Measurements from ENCODE around the gene FANCC. TPM values are rescaled to one million over a fixed set of nuclear protein-coding genes. Genes with fewer than 3 reads are reported as not detected.
A peak's percentile ranks its signal among the peaks of the same experiment; 100 is the strongest.

FANCC gene
- total RNA-seq, 6 experiments from 2014 or later, result 4.7 to 7.1 (median 5.7) TPM

DNA sequence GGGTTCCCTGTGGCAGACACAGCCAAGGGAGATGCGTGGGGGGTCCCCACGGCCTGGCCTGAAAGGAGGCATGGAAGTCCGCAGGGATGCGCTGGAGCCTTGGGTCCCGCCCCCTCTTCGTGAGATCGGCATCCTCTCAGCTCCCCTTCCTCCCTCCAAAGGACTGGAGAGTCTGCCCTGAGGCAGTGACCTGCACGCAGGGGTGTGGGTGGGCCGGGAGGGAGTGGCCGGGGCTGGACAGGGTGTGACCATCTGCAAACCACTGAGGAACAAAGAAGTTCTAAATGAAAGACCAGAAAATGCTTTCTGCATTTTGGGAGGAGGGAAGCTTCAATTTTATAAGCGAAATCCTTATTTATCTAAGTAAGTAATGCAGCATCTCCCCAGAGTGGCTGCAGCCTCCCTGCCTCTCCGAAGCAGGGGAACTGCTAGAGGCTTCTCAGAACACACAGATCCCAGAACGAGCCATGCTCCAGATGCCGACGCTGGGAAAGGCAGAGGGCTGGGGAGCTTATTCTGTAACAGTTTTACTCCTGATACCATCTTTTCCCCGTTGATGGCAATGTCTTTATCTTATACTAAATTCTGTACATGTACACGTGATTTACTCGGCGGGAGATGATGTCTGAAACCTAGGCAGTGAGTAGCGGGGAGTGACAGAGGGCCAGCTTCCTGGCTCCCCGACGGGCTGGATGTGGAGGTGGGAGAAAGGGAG lies 221.7 kb downstream of the FANCC start:
- TF ChIP-seq, protein P1, sequence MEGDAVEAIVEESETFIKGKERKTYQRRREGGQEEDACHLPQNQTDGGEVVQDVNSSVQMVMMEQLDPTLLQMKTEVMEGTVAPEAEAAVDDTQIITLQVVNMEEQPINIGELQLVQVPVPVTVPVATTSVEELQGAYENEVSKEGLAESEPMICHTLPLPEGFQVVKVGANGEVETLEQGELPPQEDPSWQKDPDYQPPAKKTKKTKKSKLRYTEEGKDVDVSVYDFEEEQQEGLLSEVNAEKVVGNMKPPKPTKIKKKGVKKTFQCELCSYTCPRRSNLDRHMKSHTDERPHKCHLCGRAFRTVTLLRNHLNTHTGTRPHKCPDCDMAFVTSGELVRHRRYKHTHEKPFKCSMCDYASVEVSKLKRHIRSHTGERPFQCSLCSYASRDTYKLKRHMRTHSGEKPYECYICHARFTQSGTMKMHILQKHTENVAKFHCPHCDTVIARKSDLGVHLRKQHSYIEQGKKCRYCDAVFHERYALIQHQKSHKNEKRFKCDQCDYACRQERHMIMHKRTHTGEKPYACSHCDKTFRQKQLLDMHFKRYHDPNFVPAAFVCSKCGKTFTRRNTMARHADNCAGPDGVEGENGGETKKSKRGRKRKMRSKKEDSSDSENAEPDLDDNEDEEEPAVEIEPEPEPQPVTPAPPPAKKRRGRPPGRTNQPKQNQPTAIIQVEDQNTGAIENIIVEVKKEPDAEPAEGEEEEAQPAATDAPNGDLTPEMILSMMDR (IDR thresholded peaks at IDR 0.05), result no peak
- no peak overlapping the region for H3K27ac Mint-ChIP-seq
- peaks cover 51% of the 10 kb centered on the region for H3K4me1 Mint-ChIP-seq (ENCODE audit: low read depth)
- H3K4me3 Mint-ChIP-seq, result no peak overlapping the region; the same call in 1 of the 2 replicates
- H3K9me3 Mint-ChIP-seq, result no peaks in the 10 kb centered on the region; the same call in 1 of the 2 replicates
- peaks cover 30% of the 10 kb centered on the region for H3K27me3 Mint-ChIP-seq (ENCODE audit: insufficient read depth)
- no peak for DNase-seq
- H3K36me3 Mint-ChIP-seq (ENCODE audit: low read depth), result peaks cover 34% of the 10 kb centered on the region; the same call in 1 of the 2 replicates

DNA sequence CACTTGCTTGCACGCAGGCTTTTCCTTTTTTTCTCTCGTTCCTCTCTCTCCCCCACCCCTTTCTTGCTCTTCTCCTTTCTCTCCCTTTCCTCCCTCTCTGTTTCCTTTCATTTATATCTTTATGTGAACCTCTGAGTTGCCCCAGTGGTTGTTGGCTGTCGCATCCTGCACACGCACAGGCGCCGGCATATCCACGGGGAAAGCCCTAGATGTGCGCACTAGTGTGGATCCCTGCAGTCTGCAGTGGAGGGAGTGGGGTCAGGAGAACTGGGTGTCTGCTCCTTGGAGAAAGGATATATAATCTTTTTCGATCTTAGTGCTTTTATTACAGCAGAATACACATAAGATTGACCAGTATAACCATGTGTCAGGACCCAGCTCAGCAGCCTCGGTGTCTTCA lies 223.5 kb downstream of the FANCC start:
- Mint-ChIP-seq H3K36me3 (ENCODE audit: low read depth) (peaks cover 34% of the 10 kb centered on the region; the same call in 1 of the 2 replicates), H3K27ac (peak overlapping the region; percentile 38; the same call in 1 of the 2 replicates), H3K27me3 (ENCODE audit: insufficient read depth) (peaks cover 33% of the 10 kb centered on the region)

DNA sequence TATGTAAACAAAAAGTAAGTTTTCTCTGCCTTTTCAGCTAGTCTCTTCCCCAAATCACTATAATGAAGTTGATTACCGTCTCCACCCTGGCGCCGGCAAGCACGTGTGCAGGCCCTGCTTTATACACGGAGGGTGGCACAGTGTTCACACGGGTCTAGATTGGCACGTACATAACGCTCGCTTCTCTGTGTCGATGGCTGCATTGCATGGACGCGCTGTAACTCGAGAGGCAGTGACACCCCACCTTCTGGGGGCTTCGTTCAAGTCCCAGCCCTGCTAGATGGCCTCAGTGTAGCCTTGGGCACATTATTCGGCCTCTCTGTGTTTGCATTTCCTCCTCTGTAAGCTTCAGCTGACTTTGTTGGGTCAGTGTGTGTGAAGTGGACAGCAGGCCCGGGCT lies 223.9 kb downstream of the FANCC start:
- Mint-ChIP-seq H3K4me1 (ENCODE audit: low read depth) (peaks cover 34% of the 10 kb centered on the region), H3K4me3 (no peak overlapping the region), H3K27me3 (ENCODE audit: insufficient read depth) (peaks cover 31% of the 10 kb centered on the region), H3K9me3 (no peaks in the 10 kb centered on the region; the same call in 1 of the 2 replicates), H3K27ac (peak overlapping the region; percentile 38; the same call in 1 of the 2 replicates), H3K36me3 (ENCODE audit: low read depth) (peaks cover 34% of the 10 kb centered on the region)
- no peak for DNase-seq
- TF ChIP-seq, protein P1 (IDR thresholded peaks at IDR 0.05), result no peak

More for the DNA sequence above, 223.5 kb downstream of the FANCC start:
- TF ChIP-seq, protein P1 (IDR thresholded peaks at IDR 0.05), result no peak
- H3K4me3 Mint-ChIP-seq, result no peak overlapping the region; the same call in 1 of the 2 replicates
- H3K4me1 Mint-ChIP-seq (ENCODE audit: low read depth), result peaks cover 37% of the 10 kb centered on the region
- no peaks in the 10 kb centered on the region; the same call in 1 of the 2 replicates for H3K9me3 Mint-ChIP-seq
- DNase-seq, result no peak

DNA sequence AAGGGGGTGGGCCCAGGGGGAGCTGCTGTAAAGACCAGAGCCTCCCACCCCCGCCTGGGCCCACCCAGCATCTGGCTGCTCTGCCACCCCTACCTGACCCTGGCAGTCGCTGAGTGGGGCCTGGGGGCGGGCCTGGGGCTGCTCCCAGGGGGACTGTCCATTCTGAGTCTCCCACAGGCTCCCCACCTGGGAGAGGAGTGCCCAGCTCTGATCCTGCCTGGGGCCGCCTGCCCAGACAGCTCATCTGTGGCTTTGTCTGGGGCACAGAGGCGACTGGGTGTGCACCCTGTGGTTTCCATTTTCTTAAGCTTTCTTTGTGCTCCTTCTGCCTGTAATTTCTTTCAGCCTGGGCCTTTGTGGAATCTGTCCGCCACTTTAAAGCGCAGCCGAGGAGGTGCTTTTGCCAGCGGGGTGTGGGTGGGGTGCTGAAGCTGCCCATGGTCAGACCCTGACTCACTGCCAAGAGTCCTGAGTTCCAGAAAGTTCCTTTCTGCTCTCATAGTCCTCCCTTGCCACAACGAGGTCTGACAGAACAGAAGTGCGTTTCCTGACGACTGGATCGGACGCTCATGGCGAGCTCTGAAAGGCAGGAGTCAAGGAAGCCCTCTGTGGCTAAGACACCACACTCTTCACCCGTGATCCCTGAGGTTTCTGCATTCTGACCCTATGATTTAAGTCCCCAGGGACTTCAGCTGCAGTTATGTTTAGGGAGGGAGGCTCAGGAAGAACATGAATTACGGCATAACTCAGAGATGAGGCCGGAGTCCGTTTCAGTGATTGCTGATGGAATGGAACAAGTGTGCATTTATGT lies 225.0 kb downstream of the FANCC start:
- peak overlapping the region; percentile 32; the same call in 1 of the 2 replicates for H3K4me3 Mint-ChIP-seq
- DNase-seq, result peak; percentile 42
- TF ChIP-seq, protein P1 (IDR thresholded peaks at IDR 0.05), result no peak
- peaks cover 35% of the 10 kb centered on the region for H3K36me3 Mint-ChIP-seq (ENCODE audit: low read depth)
- no peaks in the 10 kb centered on the region; the same call in 1 of the 2 replicates for H3K9me3 Mint-ChIP-seq
- peaks cover 31% of the 10 kb centered on the region for H3K27me3 Mint-ChIP-seq (ENCODE audit: insufficient read depth)
- peak overlapping the region; percentile 51 for H3K27ac Mint-ChIP-seq
- H3K4me1 Mint-ChIP-seq (ENCODE audit: low read depth), result peaks cover 27% of the 10 kb centered on the region

DNA sequence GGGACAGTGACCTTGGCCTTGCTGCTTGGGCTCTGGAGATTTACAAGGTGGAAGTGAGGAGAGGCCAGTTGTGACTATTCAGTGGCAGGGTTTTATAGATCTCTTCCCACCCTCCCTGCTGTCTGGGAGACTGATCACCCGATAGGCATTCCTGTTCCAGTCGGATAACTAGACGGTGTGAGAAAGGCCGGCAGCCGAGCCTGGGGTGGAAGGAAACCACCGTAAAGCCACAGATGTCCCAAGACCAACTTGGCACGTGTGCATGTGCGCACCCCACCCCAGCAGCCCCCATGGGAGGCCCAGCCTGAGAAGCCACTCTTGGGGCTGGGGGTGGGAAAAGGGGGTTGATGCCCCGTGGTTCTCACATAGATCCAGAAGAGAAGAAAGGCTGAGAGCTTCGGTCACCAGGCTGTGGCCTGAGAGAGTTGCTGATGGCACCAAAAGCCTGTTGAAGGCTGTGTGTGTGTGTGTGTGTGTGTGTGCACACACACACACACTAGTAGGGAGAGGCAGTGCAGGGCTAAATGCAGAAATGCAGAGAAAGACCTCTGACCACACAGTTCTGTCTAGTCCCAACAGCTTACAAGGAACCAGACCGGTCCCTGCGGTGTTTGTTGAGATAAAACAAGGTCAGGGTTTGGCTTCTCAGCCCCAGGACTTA lies 225.8 kb downstream of the FANCC start:
- Mint-ChIP-seq H3K27me3 (ENCODE audit: insufficient read depth) (peaks cover 31% of the 10 kb centered on the region), H3K4me3 (peak overlapping the region; percentile 45; the same call in 1 of the 2 replicates), H3K4me1 (ENCODE audit: low read depth) (peaks cover 25% of the 10 kb centered on the region), H3K27ac (peak overlapping the region; percentile 61), H3K9me3 (no peaks in the 10 kb centered on the region; the same call in 1 of the 2 replicates), H3K36me3 (ENCODE audit: low read depth) (peaks cover 38% of the 10 kb centered on the region)
- TF ChIP-seq, protein P1 (IDR thresholded peaks at IDR 0.05), result no peak
- DNase-seq, result peak; percentile 22

Data from HFFc6 (cell line).